DMS 273 treated with DMSO at 0.1 percent for 48 hours (cell line): ENCODE results near the gene PPFIA1.
"Not testable (repeated sequence)": the region's sequence is repeated elsewhere in the genome, so short reads cannot be mapped to it uniquely, and the experiment has no call there.

Experiments used
- DNase-seq: peaks from one replicate; lab custom pipeline; 2025; lab: John Stamatoyannopoulos, UW

The PPFIA1 gene

GRCh38 chr11:70325824-70326223, 55.3 kb downstream of the PPFIA1 start:
- DNase-seq: no peak

- no peak for DNase-seq
Observed at GRCh38 chr11:70326365-70326811, 55.9 kb downstream of the PPFIA1 start.

- DNase-seq: no peak
Observed at GRCh38 chr11:70326833-70327232, 56.3 kb downstream of the PPFIA1 start.

- DNase-seq: no peak
Observed at GRCh38 chr11:70327717-70328116, 57.2 kb downstream of the PPFIA1 start.

GRCh38 chr11:70328556-70328955, 58.1 kb downstream of the PPFIA1 start:
- no peak for DNase-seq

GRCh38 chr11:70331320-70331843, 60.9 kb downstream of the PPFIA1 start:
- DNase-seq: not testable (repeated sequence)

GRCh38 chr11:70331901-70332300, 61.4 kb downstream of the PPFIA1 start:
- no peak for DNase-seq

- DNase-seq: no peak
Observed at GRCh38 chr11:70332567-70332966, 62.1 kb downstream of the PPFIA1 start.

- DNase-seq: no peak
Observed at GRCh38 chr11:70333261-70333660, 62.8 kb downstream of the PPFIA1 start.

GRCh38 chr11:70334351-70334995, 64.0 kb downstream of the PPFIA1 start:
- no peak for DNase-seq

GRCh38 chr11:70335511-70335910, 65.0 kb downstream of the PPFIA1 start:
- DNase-seq: no peak

- DNase-seq: no peak
Observed at GRCh38 chr11:70338594-70338993, 68.1 kb downstream of the PPFIA1 start.

- DNase-seq: no peak
Observed at GRCh38 chr11:70339066-70339465, 68.6 kb downstream of the PPFIA1 start.

- no peak for DNase-seq
Observed at GRCh38 chr11:70341881-70342429, 71.5 kb downstream of the PPFIA1 start.

GRCh38 chr11:70343636-70344035, 73.1 kb downstream of the PPFIA1 start:
- no peak for DNase-seq

GRCh38 chr11:70348191-70348590, 77.7 kb downstream of the PPFIA1 start:
- no peak for DNase-seq

GRCh38 chr11:70348608-70349007, 78.1 kb downstream of the PPFIA1 start:
- no peak for DNase-seq

GRCh38 chr11:70351646-70352045, 81.2 kb downstream of the PPFIA1 start:
- DNase-seq: no peak

- no peak for DNase-seq
Observed at GRCh38 chr11:70352100-70352499, 81.6 kb downstream of the PPFIA1 start.

- DNase-seq: no peak
Observed at GRCh38 chr11:70352601-70353000, 82.1 kb downstream of the PPFIA1 start.

GRCh38 chr11:70353329-70353728, 82.8 kb downstream of the PPFIA1 start:
- DNase-seq: no peak

- DNase-seq: no peak
Observed at GRCh38 chr11:70353900-70354568, 83.5 kb downstream of the PPFIA1 start.

GRCh38 chr11:70354629-70355028, 84.1 kb downstream of the PPFIA1 start:
- no peak for DNase-seq
